ENCODE results near the gene HLA-DRB5.
"Not testable (repeated sequence)": the region's sequence is repeated elsewhere in the genome, so short reads cannot be mapped to it uniquely, and the experiment has no call there.

Gene HLA-DRB5

GRCh38 chr6:32492351-32492750 is 37.7 kb downstream of the HLA-DRB5 start:
- no peak for DNase-seq

GRCh38 chr6:32491700-32492099 is 38.4 kb downstream of the HLA-DRB5 start:
- DNase-seq = no peak

- no peak for DNase-seq
Measured at GRCh38 chr6:32488083-32488482, 42.0 kb downstream of the HLA-DRB5 start.

GRCh38 chr6:32484614-32484998 is 45.5 kb downstream of the HLA-DRB5 start:
- no peak for DNase-seq

GRCh38 chr6:32483968-32484613 is 46.0 kb downstream of the HLA-DRB5 start:
- DNase-seq = no peak

DNA sequence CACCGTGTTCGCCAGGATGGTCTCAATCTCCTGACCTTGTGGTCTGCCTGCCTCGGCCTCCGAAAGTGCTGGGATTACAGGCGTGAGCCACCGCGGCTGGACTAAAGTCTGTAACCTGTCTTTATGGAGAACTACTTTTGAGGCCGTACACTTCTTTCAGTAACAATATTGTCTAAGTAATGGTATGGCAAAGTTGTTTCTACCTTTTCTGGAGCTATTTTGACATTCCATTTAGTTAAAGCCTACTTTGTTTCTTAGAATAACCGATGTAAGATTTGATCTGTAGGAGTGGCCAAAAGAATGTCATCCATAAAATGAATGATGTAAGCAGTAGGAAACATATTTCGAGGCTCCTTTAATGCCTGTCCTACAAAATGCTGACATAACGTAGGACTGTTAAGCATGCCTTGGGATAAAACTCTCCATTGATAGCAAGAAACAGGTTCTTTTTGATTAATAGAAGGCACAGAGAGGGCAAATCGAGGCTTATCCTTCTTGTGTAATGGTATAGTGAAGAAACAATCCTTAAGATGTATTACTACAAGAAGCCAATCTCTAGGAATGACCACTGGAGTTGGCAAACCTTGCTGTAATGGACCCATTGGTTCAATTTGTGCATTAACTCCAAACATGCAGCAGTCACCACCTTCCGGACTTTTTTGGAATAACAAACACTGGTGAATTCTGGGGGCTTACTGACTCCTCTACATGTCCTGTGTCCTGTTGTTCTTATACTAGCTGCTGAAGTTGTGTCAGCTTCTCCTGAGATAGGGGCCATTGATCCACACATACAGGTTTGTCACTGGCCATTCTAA is 54.5 kb downstream of the HLA-DRB5 start:
- DNase-seq = no peak

GRCh38 chr6:32473376-32474348 is 56.4 kb downstream of the HLA-DRB5 start:
- DNase-seq = not testable (repeated sequence)

DNA sequence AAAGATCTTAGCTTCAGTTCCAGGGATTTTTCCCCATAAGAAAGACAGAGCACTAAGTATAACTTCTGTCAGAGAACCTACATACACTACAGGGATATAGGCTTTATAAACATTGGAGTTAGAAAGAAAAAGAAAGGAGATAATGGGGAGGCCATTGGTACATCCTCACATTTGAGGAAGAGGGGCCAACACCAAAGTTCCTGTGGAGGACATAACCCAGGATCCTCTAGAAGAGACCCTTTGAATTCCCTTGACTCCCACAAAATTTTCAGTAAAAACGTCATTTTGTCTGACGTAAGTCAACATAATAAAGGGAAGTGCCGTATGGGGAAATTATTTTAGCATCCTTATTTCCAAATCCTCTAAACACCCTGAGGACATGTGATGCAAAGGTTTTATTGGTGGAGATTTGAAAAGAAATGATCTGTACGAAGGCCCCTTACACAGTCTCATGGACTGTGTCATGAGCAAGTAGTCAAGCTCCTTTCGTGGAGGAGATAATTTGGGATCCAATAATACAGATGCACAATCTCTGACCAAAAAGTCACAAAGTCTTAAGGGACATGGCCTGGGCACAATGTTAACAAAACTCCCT is 57.2 kb downstream of the HLA-DRB5 start:
- no peak for DNase-seq

GRCh38 chr6:32467743-32468503 is 62.2 kb downstream of the HLA-DRB5 start:
- not testable (repeated sequence) for DNase-seq
